Thyroid gland (tissue), 4 donors: ENCODE measurements around the gene ZNF516.

Source experiments
- POLR2A ChIP-seq, 2 donors: fragments of 450-650 bp; IDR thresholded peaks; one replicate each; pipeline ENCODE4 v1.6.1; 2017; ENCODE audit warnings: antibody characterized with exemption in 2 of 2, mild to moderate bottlenecking in 2 of 2, moderate library complexity in 1 of 2
- TF ChIP-seq, protein P1 (sequence below), 6 experiments: fragments of 200-600 bp in 3 of 6; fragments of 450-650 bp in 3 of 6; sonication (generic) in 3 of 6; IDR thresholded peaks; one replicate each; pipeline ENCODE4 v1.5.1; 2016 to 2019; ENCODE audit warnings: antibody characterized with exemption in 6 of 6, mild to moderate bottlenecking in 2 of 6, inconsistent platforms in 1 of 6, moderate library complexity in 1 of 6

DNA sequence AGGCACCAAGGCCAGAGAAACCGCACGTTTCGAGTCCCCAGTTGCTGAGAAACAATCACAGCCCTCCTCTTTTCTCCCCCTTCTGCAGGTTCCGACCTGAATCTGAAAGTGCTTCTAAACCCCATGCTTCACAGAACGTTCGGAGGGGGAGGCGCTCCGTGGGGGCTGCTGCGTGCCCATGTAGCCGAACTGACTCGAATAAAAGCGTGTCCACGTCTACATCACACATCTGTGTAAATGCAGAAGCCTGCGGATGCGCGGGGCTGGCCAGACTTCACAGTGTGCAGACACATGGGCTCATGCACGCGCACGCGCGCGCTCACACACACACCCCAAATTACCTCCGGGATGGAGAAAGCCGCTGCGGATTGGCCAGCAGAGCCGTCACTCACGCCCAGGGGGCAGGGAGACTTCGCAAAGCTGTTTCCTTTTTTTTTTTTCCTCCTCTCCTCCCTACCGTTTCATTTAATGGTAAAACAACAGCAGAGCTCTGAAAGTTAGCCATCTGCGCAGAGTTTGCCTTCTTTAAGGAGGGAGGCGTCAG, 2.3 kb downstream of the ZNF516 start:
- TF ChIP-seq, protein P1, sequence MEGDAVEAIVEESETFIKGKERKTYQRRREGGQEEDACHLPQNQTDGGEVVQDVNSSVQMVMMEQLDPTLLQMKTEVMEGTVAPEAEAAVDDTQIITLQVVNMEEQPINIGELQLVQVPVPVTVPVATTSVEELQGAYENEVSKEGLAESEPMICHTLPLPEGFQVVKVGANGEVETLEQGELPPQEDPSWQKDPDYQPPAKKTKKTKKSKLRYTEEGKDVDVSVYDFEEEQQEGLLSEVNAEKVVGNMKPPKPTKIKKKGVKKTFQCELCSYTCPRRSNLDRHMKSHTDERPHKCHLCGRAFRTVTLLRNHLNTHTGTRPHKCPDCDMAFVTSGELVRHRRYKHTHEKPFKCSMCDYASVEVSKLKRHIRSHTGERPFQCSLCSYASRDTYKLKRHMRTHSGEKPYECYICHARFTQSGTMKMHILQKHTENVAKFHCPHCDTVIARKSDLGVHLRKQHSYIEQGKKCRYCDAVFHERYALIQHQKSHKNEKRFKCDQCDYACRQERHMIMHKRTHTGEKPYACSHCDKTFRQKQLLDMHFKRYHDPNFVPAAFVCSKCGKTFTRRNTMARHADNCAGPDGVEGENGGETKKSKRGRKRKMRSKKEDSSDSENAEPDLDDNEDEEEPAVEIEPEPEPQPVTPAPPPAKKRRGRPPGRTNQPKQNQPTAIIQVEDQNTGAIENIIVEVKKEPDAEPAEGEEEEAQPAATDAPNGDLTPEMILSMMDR (IDR thresholded peaks at IDR 0.05) = no peak
- TF ChIP-seq POLR2A (IDR thresholded peaks at IDR 0.05) = peak; percentile 11 to 73
